ENCODE measurements around the gene CSH2. TPM values are rescaled to one million over a fixed set of nuclear protein-coding genes. Genes with fewer than 3 reads are reported as not detected.
"Not testable (repeated sequence)": the region's sequence is repeated elsewhere in the genome, so short reads cannot be mapped to it uniquely, and the experiment has no call there.

CSH2 gene
- total and polyA plus RNA-seq, 2 donors (not counting 1 experiment from before 2014, with no cell fraction given), result not detected

- not testable (repeated sequence) for H3K36me3 ChIP-seq (replicated peaks in 1 of 2; ENCODE audit: control extremely low read depth in 1 of 2, control insufficient read depth in 1 of 2, extremely low read depth in 1 of 2, insufficient read depth in 2 of 2, low read length in 1 of 2); H3K9me3 ChIP-seq (ENCODE audit: control extremely low read depth in 1 of 3, control insufficient read depth in 2 of 3, insufficient read depth in 1 of 3, low read length in 2 of 3); H3K9ac ChIP-seq (ENCODE audit: low read length); H2AFZ ChIP-seq (ENCODE audit: insufficient read depth, low read depth, low read length, poor library complexity, severe bottlenecking); H3K4me3 ChIP-seq (ENCODE audit: control extremely low read depth in 1 of 5, extremely low read depth in 1 of 5, insufficient read depth in 1 of 5, low read depth in 2 of 5, low read length in 4 of 5); H3K27me3 ChIP-seq (replicated peaks in 1 of 4; ENCODE audit: control extremely low read depth in 1 of 4, control insufficient read depth in 3 of 4, insufficient read depth in 4 of 4, low read length in 3 of 4); H3K9me3 Mint-ChIP-seq (ENCODE audit: insufficient read depth); H3K27me3 Mint-ChIP-seq; ATAC-seq (ENCODE audit: low read depth); H4K20me1 ChIP-seq (ENCODE audit: control insufficient read depth, insufficient read depth, low read length, poor library complexity, severe bottlenecking)
- peak; percentile 14 for DNase-seq
- Histone ChIP-seq H3K4me1 (ENCODE audit: control insufficient read depth in 2 of 2, insufficient read depth in 2 of 2, low read length in 2 of 2) (peaks cover 70 to 85% of the 10 kb centered on the region in 2 donors), H3K27ac (ENCODE audit: low read length in 2 of 2) (peak overlapping the region in 1 of 2 donors; percentile 34), H3K4me2 (replicated peaks; ENCODE audit: low read depth, low read length, poor library complexity, severe bottlenecking) (peak overlapping the region; percentile 62), H3K79me2 (ENCODE audit: control insufficient read depth, insufficient read depth, low read length) (peaks cover 26% of the 10 kb centered on the region)
- CTCF ChIA-PET, result interaction anchor here (0.7 to 26.0 kb wide), 30 partner anchors 8 to 835 kb away, joined by 3 to 834 read pairs (median 6); partner anchors contain the start of genes CD79B, CSHL1 and ICAM2
- Mint-ChIP-seq H3K4me3 (peak overlapping the region; percentile 78), H3K4me1 (peaks cover 74% of the 10 kb centered on the region), H3K27ac (peak overlapping the region; percentile 91)
- WGBS (ENCODE audit: insufficient coverage), result 100% methylated on average over 1 of the region's 6 CpGs
- POLR2A ChIA-PET, result interaction anchor here (0.6 to 6.8 kb wide), 10 partner anchors 8 to 154 kb away, joined by 3 to 160 read pairs (median 8); partner anchors contain the start of genes CD79B and ICAM2
- intact Hi-C loops (cut with micrococcal nuclease), result loop anchor here (5.0 kb wide), 1 partner anchor 342 kb away; the partner anchor contains the start of gene TEX2
Observed at GRCh38 chr17:63920050-63920449, 46.6 kb upstream of the CSH2 start.

GRCh38 chr17:63919311-63919723, 45.8 kb upstream of the CSH2 start:
- peaks cover 72% of the 10 kb centered on the region for H3K4me1 Mint-ChIP-seq

GRCh38 chr17:63918789-63919305, 45.4 kb upstream of the CSH2 start, which contains the start of gene GH1:
Gene GH1, minus strand, starts transcription at chr17:63918839. Its CDS starts 63 bp downstream, at chr17:63918776.
- Histone ChIP-seq H3K4me1 (ENCODE audit: control insufficient read depth in 2 of 2, insufficient read depth in 2 of 2, low read length in 2 of 2) (peaks cover 66 to 83% of the 10 kb centered on the region in 2 donors), H3K4me2 (replicated peaks; ENCODE audit: low read depth, low read length, poor library complexity, severe bottlenecking) (peak within 1 kb of the TSS; percentile 62), H3K4me3 (ENCODE audit: control extremely low read depth in 1 of 5, extremely low read depth in 1 of 5, insufficient read depth in 1 of 5, low read depth in 2 of 5, low read length in 4 of 5) (peak within 1 kb of the TSS in 3 of 5 experiments; percentile 8 to 26 (median 19)), H3K79me2 (ENCODE audit: control insufficient read depth, insufficient read depth, low read length) (peaks cover 24% of the 10 kb centered on the region), H3K27ac (ENCODE audit: low read length in 2 of 2) (peak within 1 kb of the TSS in 1 of 2 donors; percentile 18)
- not testable (repeated sequence) for DNase-seq; H2AFZ ChIP-seq (ENCODE audit: insufficient read depth, low read depth, low read length, poor library complexity, severe bottlenecking); H4K20me1 ChIP-seq (ENCODE audit: control insufficient read depth, insufficient read depth, low read length, poor library complexity, severe bottlenecking); H3K9me3 ChIP-seq (ENCODE audit: control extremely low read depth in 1 of 3, control insufficient read depth in 2 of 3, insufficient read depth in 1 of 3, low read length in 2 of 3); H3K9me3 Mint-ChIP-seq (ENCODE audit: insufficient read depth); ATAC-seq (ENCODE audit: low read depth); H3K27me3 Mint-ChIP-seq; H3K9ac ChIP-seq (ENCODE audit: low read length); H3K36me3 ChIP-seq (replicated peaks in 1 of 2; ENCODE audit: control extremely low read depth in 1 of 2, control insufficient read depth in 1 of 2, extremely low read depth in 1 of 2, insufficient read depth in 2 of 2, low read length in 1 of 2); H3K27me3 ChIP-seq (replicated peaks in 1 of 4; ENCODE audit: control extremely low read depth in 1 of 4, control insufficient read depth in 3 of 4, insufficient read depth in 4 of 4, low read length in 3 of 4)
- WGBS (ENCODE audit: insufficient coverage), result 100% methylated on average over 1 of the region's 10 CpGs
- ChIA-PET POLR2A (interaction anchor here (1.2 to 6.8 kb wide), 10 partner anchors 9 to 156 kb away, joined by 4 to 160 read pairs (median 8); partner anchors contain the start of genes CD79B and ICAM2), CTCF (interaction anchor here (0.9 to 26.0 kb wide), 28 partner anchors 8 to 214 kb away, joined by 3 to 834 read pairs (median 8); partner anchors contain the start of genes CD79B, CSHL1, GH2 and ICAM2)
- H3K4me1 Mint-ChIP-seq, result peaks cover 72% of the 10 kb centered on the region
- H3K4me3 Mint-ChIP-seq, result peak within 1 kb of the TSS; percentile 87
- intact Hi-C loops (cut with micrococcal nuclease), result loop anchor here (1.0 to 2.0 kb wide), 5 partner anchors 12 to 106 kb away; no protein-coding TSS in a partner anchor
- H3K27ac Mint-ChIP-seq, result peak within 1 kb of the TSS; percentile 86

More at GRCh38 chr17:63919311-63919723, 45.8 kb upstream of the CSH2 start:
- peaks cover 26% of the 10 kb centered on the region for H3K79me2 ChIP-seq (ENCODE audit: control insufficient read depth, insufficient read depth, low read length)
- peak; percentile 58 for ATAC-seq (ENCODE audit: low read depth)
- no peaks in the 10 kb centered on the region for H3K36me3 ChIP-seq (replicated peaks in 1 of 2; ENCODE audit: control extremely low read depth in 1 of 2, control insufficient read depth in 1 of 2, extremely low read depth in 1 of 2, insufficient read depth in 2 of 2, low read length in 1 of 2)
- no peaks in the 10 kb centered on the region for H3K27me3 ChIP-seq (replicated peaks in 1 of 4; ENCODE audit: control extremely low read depth in 1 of 4, control insufficient read depth in 3 of 4, insufficient read depth in 4 of 4, low read length in 3 of 4)
- no peaks in the 10 kb centered on the region for H3K9me3 ChIP-seq (ENCODE audit: control extremely low read depth in 1 of 3, control insufficient read depth in 2 of 3, insufficient read depth in 1 of 3, low read length in 2 of 3)
- intact Hi-C loops (cut with micrococcal nuclease), result loop anchor here (1.0 to 2.0 kb wide), 5 partner anchors 12 to 106 kb away; no protein-coding TSS in a partner anchor
- ChIA-PET POLR2A (interaction anchor here (1.2 to 6.8 kb wide), 10 partner anchors 9 to 155 kb away, joined by 4 to 160 read pairs (median 8); partner anchors contain the start of genes CD79B and ICAM2), CTCF (interaction anchor here (0.7 to 26.0 kb wide), 30 partner anchors 8 to 363 kb away, joined by 3 to 834 read pairs (median 6); partner anchors contain the start of genes CD79B, CSHL1, GH2 and ICAM2)
- peak overlapping the region; percentile 62 for H3K4me2 ChIP-seq (replicated peaks; ENCODE audit: low read depth, low read length, poor library complexity, severe bottlenecking)
- Mint-ChIP-seq H3K27me3 (no peaks in the 10 kb centered on the region), H3K4me3 (peak overlapping the region; percentile 87), H3K27ac (peak overlapping the region; percentile 86), H3K9me3 (ENCODE audit: insufficient read depth) (no peaks in the 10 kb centered on the region)
- H3K4me3 ChIP-seq (ENCODE audit: control extremely low read depth in 1 of 5, extremely low read depth in 1 of 5, insufficient read depth in 1 of 5, low read depth in 2 of 5, low read length in 4 of 5), result peak overlapping the region in 3 of 5 experiments; percentile 8 to 26 (median 19)
- H3K9ac ChIP-seq (ENCODE audit: low read length), result no peak overlapping the region
- WGBS (ENCODE audit: insufficient coverage), result 50% methylated on average over 8 of the region's 8 CpGs
- DNase-seq, result peak; percentile 93
- TF ChIP-seq CTCF (IDR thresholded peaks at IDR 0.05) (peak; percentile 88), EZH2 (IDR thresholded peaks at IDR 0.05; ENCODE audit: borderline replicate concordance, insufficient read depth, low read depth, low read length, poor library complexity, severe bottlenecking) (no peak)
- H3K4me1 ChIP-seq (ENCODE audit: control insufficient read depth in 2 of 2, insufficient read depth in 2 of 2, low read length in 2 of 2), result peaks cover 68 to 83% of the 10 kb centered on the region in 2 donors
- no peak overlapping the region for H2AFZ ChIP-seq (ENCODE audit: insufficient read depth, low read depth, low read length, poor library complexity, severe bottlenecking)
- H4K20me1 ChIP-seq (ENCODE audit: control insufficient read depth, insufficient read depth, low read length, poor library complexity, severe bottlenecking), result no peaks in the 10 kb centered on the region
- peak overlapping the region in 1 of 2 donors; percentile 18 for H3K27ac ChIP-seq (ENCODE audit: low read length in 2 of 2)
